ENCODE data around the gene STAU1.
A peak's percentile ranks its signal among the peaks of the same experiment; 100 is the strongest.
"Not testable (repeated sequence)": the region's sequence is repeated elsewhere in the genome, so short reads cannot be mapped to it uniquely, and the experiment has no call there.

The STAU1 gene

DNA sequence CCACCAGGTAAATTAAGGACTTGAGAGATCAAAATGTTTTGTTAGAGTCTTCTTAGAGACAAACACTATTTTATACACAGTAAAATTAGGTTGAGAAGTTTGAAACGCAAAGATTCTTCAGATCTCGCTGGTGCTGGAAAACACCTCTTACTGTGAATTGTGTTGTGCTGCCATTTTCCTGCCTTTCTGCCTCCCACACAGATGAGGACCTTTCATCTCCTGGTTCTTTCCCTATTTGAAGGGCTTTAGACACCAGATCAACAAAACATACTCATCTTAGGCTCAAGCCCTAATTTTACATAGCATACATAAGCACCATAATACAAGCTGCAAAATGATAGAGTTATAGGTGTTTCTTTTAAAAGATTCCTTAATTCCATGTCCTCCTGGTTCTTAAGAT is 18.6 kb downstream of the STAU1 start:
- no peaks in the 10 kb centered on the region for H3K27me3 ChIP-seq
- H3K27ac ChIP-seq, result no peak overlapping the region
- no peaks in the 10 kb centered on the region for H3K4me1 ChIP-seq (ENCODE audit: control insufficient read depth in 1 of 2, insufficient read depth in 1 of 2, low read depth in 1 of 2, low read length in 1 of 2)
- H3K9me3 ChIP-seq, result no peaks in the 10 kb centered on the region
- no peak overlapping the region for H3K4me3 ChIP-seq (ENCODE audit: low read depth in 1 of 2, low read length in 1 of 2)
- peaks cover 44% of the 10 kb centered on the region for H3K36me3 ChIP-seq
- TF ChIP-seq, protein P1, sequence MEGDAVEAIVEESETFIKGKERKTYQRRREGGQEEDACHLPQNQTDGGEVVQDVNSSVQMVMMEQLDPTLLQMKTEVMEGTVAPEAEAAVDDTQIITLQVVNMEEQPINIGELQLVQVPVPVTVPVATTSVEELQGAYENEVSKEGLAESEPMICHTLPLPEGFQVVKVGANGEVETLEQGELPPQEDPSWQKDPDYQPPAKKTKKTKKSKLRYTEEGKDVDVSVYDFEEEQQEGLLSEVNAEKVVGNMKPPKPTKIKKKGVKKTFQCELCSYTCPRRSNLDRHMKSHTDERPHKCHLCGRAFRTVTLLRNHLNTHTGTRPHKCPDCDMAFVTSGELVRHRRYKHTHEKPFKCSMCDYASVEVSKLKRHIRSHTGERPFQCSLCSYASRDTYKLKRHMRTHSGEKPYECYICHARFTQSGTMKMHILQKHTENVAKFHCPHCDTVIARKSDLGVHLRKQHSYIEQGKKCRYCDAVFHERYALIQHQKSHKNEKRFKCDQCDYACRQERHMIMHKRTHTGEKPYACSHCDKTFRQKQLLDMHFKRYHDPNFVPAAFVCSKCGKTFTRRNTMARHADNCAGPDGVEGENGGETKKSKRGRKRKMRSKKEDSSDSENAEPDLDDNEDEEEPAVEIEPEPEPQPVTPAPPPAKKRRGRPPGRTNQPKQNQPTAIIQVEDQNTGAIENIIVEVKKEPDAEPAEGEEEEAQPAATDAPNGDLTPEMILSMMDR (IDR thresholded peaks at IDR 0.05), result no peak

DNA sequence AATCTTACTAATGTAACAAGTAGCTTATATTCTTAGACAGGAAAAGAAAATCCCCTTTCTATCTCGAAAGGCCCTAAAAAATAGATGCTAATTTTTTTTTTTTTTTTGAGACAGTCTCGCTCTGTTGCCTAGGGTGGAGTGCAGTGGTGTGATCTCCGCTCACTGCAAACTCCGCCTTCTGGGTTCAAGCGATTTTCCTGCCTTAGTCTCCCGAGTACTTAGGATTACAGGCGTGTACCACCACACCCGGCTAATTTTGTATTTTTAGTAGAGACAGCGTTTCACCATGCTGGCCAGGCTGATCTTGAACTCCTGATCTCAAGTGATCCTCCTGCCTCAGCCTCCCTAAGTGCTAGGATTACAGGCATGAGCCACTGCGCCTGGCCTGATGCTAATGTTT is 19.3 kb downstream of the STAU1 start:
- H3K27me3 ChIP-seq; H3K9me3 ChIP-seq; H3K4me1 ChIP-seq (ENCODE audit: control insufficient read depth in 1 of 2, insufficient read depth in 1 of 2, low read depth in 1 of 2, low read length in 1 of 2); H3K27ac ChIP-seq; H3K4me3 ChIP-seq (ENCODE audit: low read depth in 1 of 2, low read length in 1 of 2): not testable (repeated sequence)
- peaks cover 43% of the 10 kb centered on the region for H3K36me3 ChIP-seq

DNA sequence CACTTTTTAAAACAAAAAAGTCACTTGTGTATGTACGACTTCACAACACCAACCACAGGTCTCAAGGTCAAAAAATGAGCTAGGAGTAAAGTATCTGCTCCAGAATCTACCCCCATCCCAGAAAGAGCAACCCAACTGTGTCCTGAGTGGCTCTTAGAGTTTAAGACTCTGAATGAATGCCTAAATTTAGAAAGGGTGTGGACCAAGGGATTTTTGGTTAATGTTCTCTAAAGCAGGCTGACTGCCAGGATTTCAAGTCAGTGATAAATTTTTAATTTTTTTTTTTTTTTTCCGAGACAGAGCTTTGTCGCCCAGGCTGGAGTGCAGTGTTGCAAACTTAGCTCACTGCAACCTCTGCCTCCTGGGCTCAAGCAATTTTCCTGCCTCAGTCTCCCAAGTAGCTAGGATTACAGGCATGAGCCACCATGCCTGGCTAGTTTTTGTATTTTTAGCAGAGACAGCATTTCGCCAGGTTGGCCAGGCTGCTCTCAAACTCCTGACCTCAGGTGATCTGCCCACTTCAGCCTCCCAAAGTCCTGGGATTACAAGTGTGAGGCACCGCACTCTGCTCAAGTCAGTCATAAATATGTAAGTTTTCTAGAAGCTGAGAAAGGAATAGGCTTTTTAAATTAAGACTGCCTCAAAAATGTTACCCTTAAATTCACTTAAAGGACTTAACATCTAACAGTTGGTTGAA is 20.2 kb downstream of the STAU1 start:
- H3K27ac ChIP-seq, result no peak overlapping the region
- peaks cover 36% of the 10 kb centered on the region for H3K36me3 ChIP-seq
- H3K27me3 ChIP-seq, result no peaks in the 10 kb centered on the region
- peaks cover 0 to 3% of the 10 kb centered on the region in 2 experiments for H3K4me1 ChIP-seq (ENCODE audit: control insufficient read depth in 1 of 2, insufficient read depth in 1 of 2, low read depth in 1 of 2, low read length in 1 of 2)
- no peaks in the 10 kb centered on the region for H3K9me3 ChIP-seq
- TF ChIP-seq, protein P1 (IDR thresholded peaks at IDR 0.05), result no peak
- H3K4me3 ChIP-seq (ENCODE audit: low read depth in 1 of 2, low read length in 1 of 2), result no peak overlapping the region

DNA sequence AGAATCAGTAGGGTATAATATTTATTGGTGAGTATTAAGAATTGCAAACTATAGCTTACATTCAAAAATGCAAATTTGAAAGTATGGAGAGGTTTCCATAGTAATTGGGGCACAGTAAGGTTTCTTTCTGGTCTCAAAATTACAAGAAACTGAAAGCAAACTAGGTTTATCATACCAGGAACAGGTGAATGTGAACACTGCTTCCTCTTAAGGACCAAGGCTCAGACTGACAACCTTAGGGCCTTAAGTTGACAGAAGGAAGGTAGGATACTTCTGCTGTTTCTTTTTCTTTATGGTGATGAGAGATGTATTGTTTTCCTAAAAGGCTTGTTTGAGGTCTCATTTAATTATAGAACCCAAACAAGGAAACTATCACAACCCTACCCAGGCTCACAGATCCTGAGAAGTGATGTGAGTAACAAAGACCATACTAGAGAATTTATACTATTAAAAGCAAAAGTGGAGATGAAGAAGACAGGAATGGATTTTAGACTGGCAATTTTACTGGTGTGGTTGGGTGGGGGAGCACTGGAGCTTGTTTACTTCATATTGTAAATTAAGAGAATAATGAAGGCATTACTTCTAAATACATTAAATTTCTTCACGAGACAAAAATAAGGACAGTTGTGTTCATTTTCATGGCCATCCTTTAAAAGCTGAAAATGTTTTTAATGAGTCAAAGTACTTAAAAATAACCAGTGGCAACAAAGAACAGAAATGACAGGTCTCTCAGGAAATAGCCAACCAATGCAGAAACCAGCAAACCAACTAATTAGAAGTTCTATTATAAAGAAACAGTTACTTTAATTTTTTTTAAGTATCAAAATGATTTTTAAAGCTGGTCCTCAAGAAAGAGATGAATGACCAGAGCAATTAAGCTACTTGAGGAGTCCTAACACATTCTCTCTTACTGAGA is 21.3 kb downstream of the STAU1 start:
- H3K4me3 ChIP-seq (ENCODE audit: low read depth in 1 of 2, low read length in 1 of 2), result no peak overlapping the region
- no peaks in the 10 kb centered on the region for H3K9me3 ChIP-seq
- peaks cover 0 to 3% of the 10 kb centered on the region in 2 experiments for H3K4me1 ChIP-seq (ENCODE audit: control insufficient read depth in 1 of 2, insufficient read depth in 1 of 2, low read depth in 1 of 2, low read length in 1 of 2)
- H3K27me3 ChIP-seq, result no peaks in the 10 kb centered on the region
- peaks cover 37% of the 10 kb centered on the region for H3K36me3 ChIP-seq
- TF ChIP-seq, protein P1 (IDR thresholded peaks at IDR 0.05), result no peak
- H3K27ac ChIP-seq, result peak overlapping the region; percentile 33

DNA sequence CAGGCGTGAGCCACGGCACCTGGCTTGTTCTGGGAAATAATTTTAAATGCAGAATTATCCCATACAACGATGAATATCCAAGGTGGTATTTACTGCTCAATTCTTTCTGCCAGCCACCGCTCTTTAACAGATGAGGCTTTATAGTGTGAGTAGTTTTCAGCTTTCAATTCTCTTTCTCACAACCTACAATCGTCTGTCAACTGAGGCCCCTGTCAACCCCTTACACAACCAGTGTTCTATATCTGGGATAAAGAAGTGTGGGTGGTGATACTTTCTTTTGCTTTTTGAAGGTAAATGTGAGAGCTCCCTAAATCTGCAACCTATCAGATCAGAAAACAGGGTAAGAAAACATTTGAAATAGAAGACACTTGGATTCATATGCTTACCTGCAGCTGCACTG is 22.5 kb downstream of the STAU1 start:
- Histone ChIP-seq H3K36me3 (peaks cover 35% of the 10 kb centered on the region), H3K4me1 (ENCODE audit: control insufficient read depth in 1 of 2, insufficient read depth in 1 of 2, low read depth in 1 of 2, low read length in 1 of 2) (peaks cover 0 to 3% of the 10 kb centered on the region in 2 experiments), H3K27me3 (no peaks in the 10 kb centered on the region), H3K27ac (no peak overlapping the region), H3K4me3 (ENCODE audit: low read depth in 1 of 2, low read length in 1 of 2) (no peak overlapping the region), H3K9me3 (no peaks in the 10 kb centered on the region)
- TF ChIP-seq, protein P1 (IDR thresholded peaks at IDR 0.05), result no peak

DNA sequence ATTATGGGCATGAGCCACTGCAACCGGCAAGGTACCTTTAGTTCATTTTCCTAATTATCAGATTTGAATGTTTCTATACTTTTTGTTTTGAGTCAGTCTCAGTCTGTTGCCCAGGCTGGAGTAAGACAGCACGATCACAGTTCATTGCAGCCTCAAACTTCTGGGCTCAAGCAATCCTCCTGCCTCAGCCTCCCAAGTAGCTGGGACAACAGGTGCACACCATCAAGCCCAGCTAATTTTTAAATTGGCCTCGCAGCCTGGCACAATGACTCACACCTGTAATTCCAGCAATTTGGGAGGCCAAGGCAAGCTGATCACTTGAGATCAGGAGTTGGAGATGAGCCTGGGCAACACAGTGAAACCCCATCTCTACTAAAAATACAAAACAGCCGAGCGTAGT is 24.4 kb downstream of the STAU1 start:
- TF ChIP-seq, protein P1 (IDR thresholded peaks at IDR 0.05), result no peak
- Histone ChIP-seq H3K36me3 (peaks cover 45% of the 10 kb centered on the region), H3K27ac (no peak overlapping the region), H3K4me1 (ENCODE audit: control insufficient read depth in 1 of 2, insufficient read depth in 1 of 2, low read depth in 1 of 2, low read length in 1 of 2) (peaks cover 0 to 3% of the 10 kb centered on the region in 2 experiments), H3K9me3 (no peaks in the 10 kb centered on the region), H3K4me3 (ENCODE audit: low read depth in 1 of 2, low read length in 1 of 2) (no peak overlapping the region), H3K27me3 (no peaks in the 10 kb centered on the region)

Data from neutrophil (primary cell).